Activated CD4-positive, alpha-beta T cell treated with anti-CD3 and anti-CD28 coated beads, Interleukin-2, Interleukin-4, amounts not matched to agents 100 ng/mL and 50 ng/mL, durations not matched to agents 16 hours and 8 hours (primary cell): ENCODE measurements around the gene FGF14.

Experiments used
- DNase-seq: peaks from one replicate; pipeline ENCODE4 v3.0.0-alpha.2; 2020; ENCODE audit warnings: low spot score

FGF14 gene

DNA sequence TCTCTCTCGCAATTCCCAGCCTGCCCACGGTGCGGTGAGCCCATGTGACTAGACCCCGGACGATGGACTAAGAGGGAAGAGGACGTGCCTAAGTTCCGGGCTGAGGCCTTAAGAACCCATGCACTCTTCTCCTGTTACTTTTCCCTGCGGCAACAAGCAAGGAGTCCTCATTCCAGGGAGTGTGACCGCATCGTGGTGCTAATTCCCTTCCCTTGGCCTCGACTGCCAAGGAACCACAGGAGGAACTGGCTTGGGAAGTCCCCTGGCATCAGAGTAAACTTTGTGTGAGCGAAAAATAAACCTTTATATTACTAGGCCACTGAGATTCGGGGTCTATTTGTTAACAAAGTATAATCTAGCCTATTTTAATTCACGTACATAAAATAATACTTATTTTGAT is 34.0 kb downstream of the FGF14 start:
- DNase-seq, result no peak

DNA sequence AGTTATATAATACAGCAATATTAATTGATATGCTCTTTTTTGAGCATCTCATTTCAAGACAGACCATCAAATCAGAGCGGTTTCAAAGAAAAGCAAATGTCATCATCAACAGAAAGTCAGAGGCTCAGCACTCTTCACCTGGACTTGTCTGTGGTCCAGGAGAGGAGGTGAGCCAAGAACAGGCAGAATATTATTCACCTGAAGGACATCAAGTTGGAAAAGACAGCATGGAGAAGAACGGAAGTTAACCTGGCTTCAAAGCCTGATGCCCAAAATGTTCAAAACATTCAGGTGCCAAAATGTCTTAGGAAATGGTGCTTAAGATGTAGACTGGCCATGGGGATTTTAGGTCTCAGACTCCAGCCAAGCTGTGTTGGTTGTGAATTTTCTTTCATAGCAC is 40.7 kb downstream of the FGF14 start:
- no peak for DNase-seq

DNA sequence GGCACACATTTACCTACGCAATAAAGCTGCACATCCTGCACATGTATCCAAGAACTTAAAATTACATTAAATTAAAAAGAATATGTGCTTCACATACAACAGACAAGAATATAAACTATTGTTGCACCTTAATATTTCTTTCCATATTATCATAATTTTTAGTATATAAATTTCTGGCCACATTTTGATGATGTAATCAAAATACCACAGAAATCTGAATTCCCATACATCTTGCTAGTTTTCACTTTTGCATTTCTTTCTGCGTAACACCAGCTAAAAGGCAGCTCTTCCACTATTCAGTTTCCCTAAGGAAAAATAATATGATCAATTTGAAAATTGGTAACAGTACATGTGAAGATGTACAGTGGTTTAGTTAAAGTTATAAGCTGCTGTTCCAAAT is 42.6 kb downstream of the FGF14 start:
- DNase-seq, result no peak

DNA sequence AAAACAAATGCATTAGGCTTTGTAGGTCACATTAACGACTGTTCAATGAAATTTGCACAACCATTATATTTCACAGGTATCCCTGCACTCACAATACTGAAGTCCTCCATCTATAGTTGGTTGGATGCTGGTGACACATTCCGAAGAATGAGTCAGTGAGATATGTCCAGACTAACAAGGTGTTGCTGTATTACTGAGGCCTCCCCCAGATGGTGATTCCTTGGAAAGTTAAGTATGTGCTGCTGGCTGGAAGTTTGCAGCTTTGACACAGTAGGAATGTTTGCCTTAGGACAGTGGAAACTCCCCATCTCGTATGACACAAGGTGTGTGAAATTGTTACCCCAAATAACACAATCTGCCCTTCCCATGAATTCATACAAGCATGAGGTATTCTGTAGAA is 46.6 kb downstream of the FGF14 start:
- no peak for DNase-seq

GRCh38 chr13:102354011-102354410 is 47.8 kb downstream of the FGF14 start:
- DNase-seq, result no peak

DNA sequence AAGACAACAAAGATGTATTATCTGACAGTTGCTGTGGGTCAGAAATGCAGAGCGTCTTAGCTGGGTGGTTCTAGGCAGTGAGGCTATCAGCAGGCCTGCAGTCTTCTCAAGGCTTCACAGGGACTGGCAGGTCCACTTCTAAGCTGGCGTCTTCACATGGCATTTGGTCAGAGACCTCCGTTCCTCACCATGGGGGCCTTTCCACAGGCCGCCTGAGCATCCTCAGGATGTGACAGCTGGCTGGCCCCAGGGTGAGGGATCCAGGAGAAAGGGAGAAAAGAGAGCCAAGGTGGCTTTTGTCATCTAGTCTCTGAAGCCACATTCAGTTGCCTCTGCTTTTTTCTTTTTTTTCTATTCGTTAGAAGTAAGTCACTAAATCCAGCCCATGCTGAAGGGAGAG is 50.3 kb downstream of the FGF14 start:
- DNase-seq, result no peak

DNA sequence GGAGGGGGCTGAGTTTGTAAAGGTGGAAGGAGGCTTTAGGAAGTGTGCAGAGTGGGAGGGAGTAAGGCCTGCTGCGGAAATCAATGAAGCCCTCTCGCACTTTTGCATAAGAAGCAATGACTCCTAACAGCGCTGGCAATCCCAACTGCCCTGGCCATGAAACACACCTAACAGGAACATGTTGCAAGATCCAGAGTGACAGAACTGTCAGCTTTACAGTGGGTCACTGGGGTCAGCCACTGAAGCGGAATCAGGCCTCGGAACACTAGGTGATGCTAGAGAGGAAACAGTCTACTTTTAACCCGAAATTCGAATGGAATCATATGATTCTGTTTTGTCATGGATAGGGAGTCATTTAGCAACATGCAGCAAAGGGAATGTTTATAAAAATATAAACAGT is 54.4 kb downstream of the FGF14 start:
- no peak for DNase-seq

DNA sequence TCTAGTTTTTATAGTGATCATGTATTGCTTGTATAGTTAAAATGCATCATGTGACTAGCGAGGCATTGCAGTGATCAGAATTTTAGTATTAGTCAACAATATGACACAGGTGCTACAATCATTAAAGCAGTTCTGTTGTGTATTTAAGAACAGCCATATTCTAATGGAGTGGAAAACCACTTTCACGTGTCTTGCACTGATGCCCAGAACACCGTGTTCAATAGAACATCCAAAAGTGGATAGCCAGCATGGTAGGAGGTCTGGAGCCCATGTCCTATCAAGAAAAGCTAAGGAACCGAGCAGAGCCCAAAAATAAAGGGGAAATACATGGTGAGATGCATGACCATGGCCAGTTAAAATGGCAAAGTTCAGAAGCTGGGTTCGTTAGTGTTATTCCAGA is 55.1 kb downstream of the FGF14 start:
- no peak for DNase-seq

DNA sequence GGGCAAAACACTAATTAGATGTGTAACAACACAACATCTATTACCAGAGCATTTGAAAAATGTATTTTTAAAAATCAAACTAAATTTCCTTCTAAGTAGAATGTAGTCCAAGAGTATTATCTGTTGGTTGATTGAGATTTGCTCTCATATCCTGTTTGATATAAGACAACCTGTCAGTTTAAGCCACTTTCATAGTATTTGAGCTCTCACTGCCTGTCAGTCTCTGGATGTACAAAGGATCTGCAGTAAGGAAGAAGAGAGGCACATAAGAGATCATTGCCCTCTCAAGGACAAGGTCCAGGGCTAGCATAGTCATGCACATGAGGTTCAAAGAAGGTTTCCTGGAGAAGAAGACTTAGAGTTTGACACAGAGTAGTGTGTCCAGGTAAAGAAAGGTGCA is 57.4 kb downstream of the FGF14 start:
- DNase-seq, result no peak

- DNase-seq, result no peak
These were observed 68.3 kb downstream of the FGF14 start for GRCh38 chr13:102333320-102334198.

DNA sequence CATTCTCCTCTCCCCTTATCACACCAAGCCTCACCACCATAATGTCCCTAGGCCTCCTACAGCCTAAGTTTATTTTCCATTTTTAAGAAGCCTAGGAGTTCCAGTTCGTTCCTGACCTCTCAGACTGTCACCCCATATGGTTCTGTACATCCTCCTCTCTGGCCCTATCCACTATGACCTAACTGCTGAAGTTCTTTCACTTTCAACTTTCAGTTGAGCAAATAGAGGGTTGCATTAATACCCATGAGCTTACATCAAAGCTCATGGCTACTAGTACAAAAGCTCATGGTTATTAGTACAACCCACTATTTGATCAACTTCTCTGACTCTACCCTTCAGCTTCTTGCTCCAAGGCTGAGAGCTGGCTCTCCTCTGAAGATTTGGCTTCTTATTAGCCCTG is 72.9 kb downstream of the FGF14 start:
- DNase-seq, result no peak

GRCh38 chr13:102327119-102327617 is 74.7 kb downstream of the FGF14 start:
- DNase-seq, result no peak

- DNase-seq, result no peak
These were observed 75.3 kb downstream of the FGF14 start for GRCh38 chr13:102326381-102327118.

DNA sequence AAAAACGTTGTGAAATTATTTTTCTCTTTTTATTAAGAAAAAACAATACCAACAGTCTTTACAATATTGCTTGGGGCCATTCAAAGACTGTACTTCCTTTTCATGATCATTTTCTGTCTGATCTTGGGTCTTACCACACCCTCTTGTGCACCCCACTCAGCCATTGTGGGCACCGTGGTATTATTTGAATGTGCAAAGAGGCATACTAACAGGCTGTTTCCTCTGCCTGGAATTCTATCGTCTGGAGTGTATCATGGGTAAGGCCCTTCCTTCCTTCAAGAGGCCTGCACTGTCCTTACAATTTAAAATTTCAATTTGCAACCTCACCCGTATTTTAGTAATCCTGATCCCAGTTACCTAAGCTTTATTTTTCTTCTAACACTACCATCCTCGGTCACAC is 76.5 kb downstream of the FGF14 start:
- DNase-seq, result no peak

- no peak for DNase-seq
These were observed 78.3 kb downstream of the FGF14 start for GRCh38 chr13:102323505-102323904.

DNA sequence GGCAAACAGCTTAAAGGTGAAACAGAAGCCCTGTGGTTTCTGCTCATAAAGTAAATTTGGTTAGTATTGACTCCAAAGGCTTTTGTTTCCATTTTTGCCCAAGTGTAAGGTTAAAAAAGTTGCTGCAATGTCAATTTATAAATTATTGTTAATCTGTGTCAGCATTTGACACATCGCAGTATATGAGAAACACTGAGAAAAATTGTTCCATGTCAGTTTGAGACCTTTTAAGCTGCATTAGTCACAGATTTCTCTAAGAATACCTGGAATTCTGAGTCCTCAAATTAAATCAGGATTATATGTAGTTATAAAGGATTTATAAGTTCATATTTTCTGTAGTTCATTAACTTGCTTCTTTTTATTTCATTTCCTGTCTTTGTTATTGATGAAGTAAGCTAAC is 78.8 kb downstream of the FGF14 start:
- no peak for DNase-seq

- no peak for DNase-seq
These were observed 79.6 kb downstream of the FGF14 start for GRCh38 chr13:102322211-102322610.

DNA sequence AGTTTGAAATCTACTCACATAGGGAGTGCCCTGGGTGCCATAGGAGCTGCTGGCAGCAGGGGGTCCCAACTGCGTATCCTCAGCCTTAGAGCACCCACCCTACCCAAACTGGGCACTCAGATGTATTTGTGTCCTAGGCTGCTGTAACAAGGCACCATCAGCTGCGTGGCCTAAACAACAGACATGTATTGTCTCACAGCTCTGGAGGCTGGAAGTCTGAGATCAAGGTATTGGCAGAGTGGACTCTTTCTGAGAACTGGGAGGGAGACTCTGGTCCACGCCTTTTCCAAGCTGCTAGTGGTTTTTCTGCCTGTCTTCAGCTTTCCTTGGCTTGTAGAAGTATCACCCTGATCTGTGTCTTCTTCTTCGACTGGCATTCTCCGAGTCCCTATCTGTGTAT is 83.6 kb downstream of the FGF14 start:
- no peak for DNase-seq

GRCh38 chr13:102317593-102317992 is 84.3 kb downstream of the FGF14 start:
- DNase-seq, result no peak

DNA sequence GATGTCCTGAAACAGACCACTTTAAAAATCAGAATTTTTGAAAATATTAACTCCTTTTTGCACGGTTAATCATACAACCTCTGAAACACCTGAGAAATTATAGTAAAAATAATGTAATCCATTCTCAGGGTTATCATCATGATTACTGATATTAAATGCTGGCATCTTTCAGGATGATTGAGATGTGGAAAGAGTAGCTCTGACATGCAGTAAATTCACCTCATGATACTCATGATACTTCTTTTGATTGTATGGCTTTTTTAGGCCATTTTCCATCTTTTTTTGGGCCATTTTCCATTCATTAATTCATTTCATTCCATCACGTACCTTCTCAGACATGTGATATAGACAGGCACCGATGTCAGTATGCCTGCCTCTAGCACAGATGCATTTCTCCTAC is 85.1 kb downstream of the FGF14 start:
- no peak for DNase-seq

- DNase-seq, result no peak
These were observed 89.0 kb downstream of the FGF14 start for GRCh38 chr13:102312841-102313240.

DNA sequence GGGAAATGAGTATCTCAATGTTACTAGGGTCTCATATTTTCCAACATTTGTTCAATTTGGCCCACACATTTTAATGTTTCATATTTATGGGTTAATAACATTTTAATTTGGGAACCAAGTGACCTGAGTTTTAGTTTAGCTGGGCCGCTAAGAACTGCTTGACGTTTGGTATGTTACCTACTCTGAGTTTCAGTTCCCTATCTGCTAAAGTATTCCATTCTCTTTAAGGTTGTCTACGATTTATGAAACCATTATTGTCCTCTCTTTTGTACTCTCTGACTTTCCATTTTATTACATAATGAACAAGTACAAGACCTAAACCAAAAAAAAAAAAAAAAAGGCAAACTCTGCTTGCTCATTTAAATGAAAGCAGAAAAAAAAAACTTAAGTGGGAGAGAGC is 89.9 kb downstream of the FGF14 start:
- DNase-seq, result no peak

GRCh38 chr13:102311419-102311796 is 90.4 kb downstream of the FGF14 start:
- DNase-seq, result no peak
